ENCODE measurements around the gene THSD7B.

Gene THSD7B

DNA sequence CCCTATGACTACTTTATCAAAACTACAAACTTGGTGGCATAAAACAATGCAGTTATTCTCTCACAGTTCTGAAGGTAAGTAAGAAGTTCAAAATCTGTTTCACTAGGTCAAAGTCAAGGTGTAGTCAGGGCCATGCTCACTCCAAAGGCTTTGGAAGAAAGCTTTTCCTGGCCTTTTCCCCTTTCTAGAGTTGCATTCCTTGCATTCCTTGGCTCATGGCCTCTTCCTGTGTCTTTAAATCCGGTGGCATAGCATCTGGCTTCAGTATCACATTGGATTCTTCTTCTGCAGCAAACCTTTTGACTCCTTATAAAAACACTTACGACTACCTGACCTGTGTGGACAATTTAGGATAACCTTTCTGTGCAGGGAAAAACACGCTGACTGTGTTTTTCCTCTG, 655.4 kb downstream of the THSD7B start:
- no peak for TF ChIP-seq EP300 (IDR thresholded peaks at IDR 0.05; ENCODE audit: borderline replicate concordance)
- 0 out of 2 replicates have a peak, but pooled peaks have one; percentile 14 for TF ChIP-seq NFIC (IDR thresholded peaks at IDR 0.05)
- no peak for TF ChIP-seq ZBTB7A (IDR thresholded peaks at IDR 0.05; ENCODE audit: low read depth)
- peak; percentile 86 for TF ChIP-seq TEAD4 (IDR thresholded peaks at IDR 0.05)

DNA sequence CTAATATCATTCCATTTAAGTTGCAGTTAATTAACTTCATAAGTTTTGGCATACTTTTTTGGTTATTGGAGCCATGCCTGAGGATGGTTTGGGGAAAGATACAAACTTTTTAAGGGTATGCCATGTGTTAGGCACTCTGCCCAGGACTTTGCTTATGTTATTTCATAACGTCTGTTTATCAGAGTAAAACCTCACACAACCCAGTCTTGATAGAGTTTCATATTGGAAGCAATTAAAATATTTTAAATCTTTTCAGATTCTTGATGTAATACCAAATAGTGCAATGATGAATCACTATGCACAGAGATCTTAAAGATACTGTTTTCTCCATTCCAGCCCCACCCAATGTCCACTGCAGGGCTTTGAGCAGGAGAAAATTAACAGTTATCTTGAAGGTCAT, 669.8 kb downstream of the THSD7B start:
- no peak for TF ChIP-seq YY1 (IDR thresholded peaks at IDR 0.05; ENCODE audit: low read depth)
- TF ChIP-seq ZBTB7A (IDR thresholded peaks at IDR 0.05; ENCODE audit: low read depth): no peak
- no peak for TF ChIP-seq RAD21 (IDR thresholded peaks at IDR 0.05; ENCODE audit: low read depth)
- TF ChIP-seq CEBPB (IDR thresholded peaks at IDR 0.05): no peak
- TF ChIP-seq USF1 (IDR thresholded peaks at IDR 0.05): no peak
- no peak for TF ChIP-seq EGR1 (IDR thresholded peaks at IDR 0.05)
- TF ChIP-seq TEAD4 (IDR thresholded peaks at IDR 0.05): no peak
- TF ChIP-seq, protein P1, sequence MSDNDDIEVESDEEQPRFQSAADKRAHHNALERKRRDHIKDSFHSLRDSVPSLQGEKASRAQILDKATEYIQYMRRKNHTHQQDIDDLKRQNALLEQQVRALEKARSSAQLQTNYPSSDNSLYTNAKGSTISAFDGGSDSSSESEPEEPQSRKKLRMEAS (IDR thresholded peaks at IDR 0.05): no peak
- TF ChIP-seq TAF1 (IDR thresholded peaks at IDR 0.05; ENCODE audit: low read depth): no peak
- TF ChIP-seq NFIC (IDR thresholded peaks at IDR 0.05): no peak
- no peak for TF ChIP-seq FOXM1 (IDR thresholded peaks at IDR 0.05; ENCODE audit: borderline replicate concordance, low read depth)
- no peak for TF ChIP-seq TCF12 (IDR thresholded peaks at IDR 0.05; ENCODE audit: low read depth)

- no peak for TF ChIP-seq ZBTB7A (IDR thresholded peaks at IDR 0.05; ENCODE audit: low read depth)
- TF ChIP-seq TAF1 (IDR thresholded peaks at IDR 0.05; ENCODE audit: low read depth): no peak
- TF ChIP-seq EP300 (IDR thresholded peaks at IDR 0.05; ENCODE audit: borderline replicate concordance): no peak
- TF ChIP-seq RAD21 (IDR thresholded peaks at IDR 0.05; ENCODE audit: low read depth): no peak
- TF ChIP-seq TCF12 (IDR thresholded peaks at IDR 0.05; ENCODE audit: low read depth): no peak
- no peak for TF ChIP-seq NFIC (IDR thresholded peaks at IDR 0.05)
- no peak for TF ChIP-seq REST (IDR thresholded peaks at IDR 0.05; ENCODE audit: low read depth)
- TF ChIP-seq EGR1 (IDR thresholded peaks at IDR 0.05): no peak
- no peak for TF ChIP-seq YY1 (IDR thresholded peaks at IDR 0.05; ENCODE audit: low read depth)
- no peak for TF ChIP-seq TEAD4 (IDR thresholded peaks at IDR 0.05)
- no peak for TF ChIP-seq FOXM1 (IDR thresholded peaks at IDR 0.05; ENCODE audit: borderline replicate concordance, low read depth)
- no peak for TF ChIP-seq CREB1 (IDR thresholded peaks at IDR 0.05; ENCODE audit: low read depth)
- no peak for TF ChIP-seq USF1 (IDR thresholded peaks at IDR 0.05)
- TF ChIP-seq, protein P1 (IDR thresholded peaks at IDR 0.05): no peak
- TF ChIP-seq CEBPB (IDR thresholded peaks at IDR 0.05): no peak
These were observed 672.0 kb downstream of the THSD7B start for GRCh38 chr2:137437386-137437785.

GRCh38 chr2:137444970-137445369, 679.6 kb downstream of the THSD7B start:
- no peak for TF ChIP-seq USF1 (IDR thresholded peaks at IDR 0.05)
- TF ChIP-seq NFIC (IDR thresholded peaks at IDR 0.05): no peak
- TF ChIP-seq YY1 (IDR thresholded peaks at IDR 0.05; ENCODE audit: low read depth): no peak
- no peak for TF ChIP-seq ZBTB7A (IDR thresholded peaks at IDR 0.05; ENCODE audit: low read depth)
- no peak for TF ChIP-seq CREB1 (IDR thresholded peaks at IDR 0.05; ENCODE audit: low read depth)
- no peak for TF ChIP-seq CEBPB (IDR thresholded peaks at IDR 0.05)
- TF ChIP-seq REST (IDR thresholded peaks at IDR 0.05; ENCODE audit: low read depth): no peak
- no peak for TF ChIP-seq EGR1 (IDR thresholded peaks at IDR 0.05)
- TF ChIP-seq, protein P1 (IDR thresholded peaks at IDR 0.05): no peak
- no peak for TF ChIP-seq FOXM1 (IDR thresholded peaks at IDR 0.05; ENCODE audit: borderline replicate concordance, low read depth)
- no peak for TF ChIP-seq EP300 (IDR thresholded peaks at IDR 0.05; ENCODE audit: borderline replicate concordance)
- no peak for TF ChIP-seq TCF12 (IDR thresholded peaks at IDR 0.05; ENCODE audit: low read depth)
- no peak for TF ChIP-seq TAF1 (IDR thresholded peaks at IDR 0.05; ENCODE audit: low read depth)

DNA sequence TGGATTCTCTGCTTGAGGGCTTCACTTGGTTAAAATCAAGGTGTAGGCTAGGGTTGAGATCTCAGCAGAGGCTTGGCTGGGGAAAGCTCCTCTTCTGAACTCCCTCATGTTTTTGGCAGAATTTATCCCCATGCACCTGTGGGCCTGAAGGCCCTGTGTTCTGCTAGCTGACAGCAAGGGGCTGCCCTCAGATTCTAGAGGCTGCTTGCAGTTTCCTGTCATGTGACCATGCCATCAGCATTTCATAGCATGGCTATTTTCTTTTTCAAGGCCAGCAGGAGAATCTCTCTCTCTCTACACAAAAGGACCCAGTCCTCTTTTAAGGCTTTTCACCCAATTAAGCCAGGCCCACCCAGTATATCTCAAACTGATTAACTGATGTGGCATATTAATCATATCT, 684.1 kb downstream of the THSD7B start:
- TF ChIP-seq TCF12 (IDR thresholded peaks at IDR 0.05; ENCODE audit: low read depth) (no peak), USF1 (IDR thresholded peaks at IDR 0.05) (no peak), REST (IDR thresholded peaks at IDR 0.05; ENCODE audit: low read depth) (no peak), YY1 (IDR thresholded peaks at IDR 0.05; ENCODE audit: low read depth) (no peak), EP300 (IDR thresholded peaks at IDR 0.05; ENCODE audit: borderline replicate concordance) (no peak), RAD21 (IDR thresholded peaks at IDR 0.05; ENCODE audit: low read depth) (no peak), NFIC (IDR thresholded peaks at IDR 0.05) (no peak), EGR1 (IDR thresholded peaks at IDR 0.05) (no peak), FOXM1 (IDR thresholded peaks at IDR 0.05; ENCODE audit: borderline replicate concordance, low read depth) (no peak), ZBTB7A (IDR thresholded peaks at IDR 0.05; ENCODE audit: low read depth) (no peak), CREB1 (IDR thresholded peaks at IDR 0.05; ENCODE audit: low read depth) (no peak), CEBPB (IDR thresholded peaks at IDR 0.05) (no peak)
- TF ChIP-seq, protein P1 (IDR thresholded peaks at IDR 0.05): no peak
